ENCODE results near the gene CUL3.
"Not testable (repeated sequence)": the region's sequence is repeated elsewhere in the genome, so short reads cannot be mapped to it uniquely, and the experiment has no call there.

The CUL3 gene

DNA sequence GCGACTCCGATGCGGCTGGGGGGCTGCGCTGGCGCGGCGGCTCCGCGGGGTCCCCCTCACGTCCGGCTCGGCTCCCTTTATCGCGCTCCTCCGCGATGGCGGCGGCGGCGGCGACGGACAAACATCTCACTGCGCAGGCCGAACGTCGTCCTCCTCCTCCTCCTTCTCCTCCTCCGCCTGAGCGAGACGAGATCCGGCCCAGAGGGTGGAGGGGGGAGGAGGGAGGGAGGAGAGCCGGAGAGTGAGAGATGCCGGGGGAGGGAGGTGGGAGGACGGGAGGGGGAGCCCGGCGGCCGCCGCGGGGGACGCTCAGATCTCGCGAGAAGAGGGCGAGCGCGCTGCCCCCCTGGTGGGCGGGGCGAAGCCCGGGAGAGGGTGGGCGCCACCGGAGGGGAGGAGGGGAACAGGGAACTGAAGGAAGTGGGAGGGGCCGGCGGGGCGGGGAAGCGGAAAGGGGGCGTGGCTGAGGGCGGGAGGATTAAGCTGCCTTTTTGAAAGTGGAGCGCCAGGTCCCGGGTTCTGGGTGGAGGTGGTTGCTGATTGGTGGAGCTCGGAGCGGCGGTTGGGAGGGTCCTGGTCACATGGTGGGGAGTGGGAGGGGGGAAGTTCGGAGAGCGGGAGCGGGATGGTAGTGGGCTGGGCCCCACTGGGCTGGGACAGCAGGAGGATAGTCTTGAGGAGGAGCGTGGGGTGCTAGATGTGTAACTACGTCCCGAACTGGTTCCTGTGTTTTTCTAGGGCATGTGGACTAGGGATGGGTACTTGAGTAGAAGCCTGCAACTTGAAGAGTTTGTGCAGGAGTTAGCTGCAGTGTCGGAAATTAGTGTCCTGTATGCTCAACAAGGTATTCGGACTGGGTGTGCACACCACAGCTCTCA, at the start of gene CUL3:
TSS of gene CUL3 (minus strand) at position 153 of the 878 bp plus-strand sequence. CDS start 354 bp downstream, outside the sequence.
- H3K4me3 ChIP-seq (ENCODE audit: low read depth in 1 of 2, low read length in 2 of 2), result peak within 1 kb of the TSS; percentile 88 to 97

DNA sequence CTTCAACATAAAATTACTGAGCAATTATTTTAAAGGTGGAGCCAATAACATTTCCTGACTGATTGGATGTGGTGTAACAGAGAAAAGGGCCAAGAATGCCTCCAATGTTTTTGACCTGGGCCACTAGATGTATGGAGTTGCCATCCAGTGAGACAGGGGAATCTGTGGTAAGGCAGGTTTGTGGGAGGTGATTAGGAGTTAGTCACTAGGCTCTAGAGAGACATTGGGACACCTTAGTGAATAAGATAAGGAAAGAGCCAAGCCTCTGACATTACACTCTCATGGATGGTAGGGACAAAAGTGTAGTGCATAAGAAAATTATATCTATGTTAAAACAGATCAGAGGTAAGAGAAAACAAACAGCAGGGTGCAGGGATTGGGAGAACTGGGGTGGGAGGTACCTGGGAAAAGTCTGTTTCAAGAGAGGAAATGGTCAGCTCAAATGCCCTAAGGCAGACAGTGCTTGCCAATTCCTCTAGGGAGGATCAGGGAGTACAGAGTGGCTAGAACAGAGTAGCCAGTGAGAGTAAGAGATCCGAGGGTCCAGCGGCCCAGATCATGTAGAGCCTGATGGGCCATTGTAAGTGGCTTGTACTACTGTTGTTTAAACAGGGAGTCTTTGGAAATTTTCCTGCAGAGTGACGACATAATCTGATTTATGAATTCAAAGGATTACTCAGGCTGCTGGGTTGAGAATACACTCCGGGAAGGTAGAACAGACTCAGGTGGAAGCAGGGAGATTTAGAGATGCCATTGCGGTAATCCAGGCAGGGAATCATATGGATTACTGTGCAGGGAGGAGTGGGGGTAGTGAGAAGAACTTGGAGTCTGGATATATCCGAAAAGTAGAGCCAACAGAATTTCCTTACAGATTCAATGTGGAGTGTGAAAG, 45.7 kb upstream of the CUL3 start:
- Histone ChIP-seq H3K27me3 (ENCODE audit: control insufficient read depth in 1 of 2, insufficient read depth in 2 of 2, low read length in 2 of 2) (no peaks in the 10 kb centered on the region), H3K9me3 (ENCODE audit: control insufficient read depth in 1 of 2, low read length in 2 of 2) (no peaks in the 10 kb centered on the region), H3K36me3 (ENCODE audit: control insufficient read depth in 1 of 2, insufficient read depth in 2 of 2, low read length in 2 of 2) (no peaks in the 10 kb centered on the region), H3K4me1 (ENCODE audit: control insufficient read depth in 1 of 2, insufficient read depth in 2 of 2, low read length in 2 of 2) (no peaks in the 10 kb centered on the region), H3K4me3 (ENCODE audit: low read depth in 1 of 2, low read length in 2 of 2) (no peak overlapping the region), H3K27ac (ENCODE audit: low read depth, low read length) (no peak overlapping the region), H3K9ac (ENCODE audit: low read depth in 1 of 2, low read length in 2 of 2) (no peak overlapping the region)

More for the DNA sequence above, at the start of gene CUL3:
- peak within 1 kb of the TSS; percentile 66 to 95 for H3K9ac ChIP-seq (ENCODE audit: low read depth in 1 of 2, low read length in 2 of 2)
- H3K36me3 ChIP-seq (ENCODE audit: control insufficient read depth in 1 of 2, insufficient read depth in 2 of 2, low read length in 2 of 2), result no peaks in the 10 kb centered on the region
- H3K9me3 ChIP-seq (ENCODE audit: control insufficient read depth in 1 of 2, low read length in 2 of 2), result no peaks in the 10 kb centered on the region
- peaks cover 19 to 21% of the 10 kb centered on the region in 2 donors for H3K4me1 ChIP-seq (ENCODE audit: control insufficient read depth in 1 of 2, insufficient read depth in 2 of 2, low read length in 2 of 2)
- H3K27me3 ChIP-seq (ENCODE audit: control insufficient read depth in 1 of 2, insufficient read depth in 2 of 2, low read length in 2 of 2), result no peaks in the 10 kb centered on the region
- H3K27ac ChIP-seq (ENCODE audit: low read depth, low read length), result peak within 1 kb of the TSS; percentile 90

GRCh38 chr2:224628416-224628815, 43.3 kb upstream of the CUL3 start:
- Histone ChIP-seq H3K4me1 (ENCODE audit: control insufficient read depth in 1 of 2, insufficient read depth in 2 of 2, low read length in 2 of 2) (no peaks in the 10 kb centered on the region), H3K36me3 (ENCODE audit: control insufficient read depth in 1 of 2, insufficient read depth in 2 of 2, low read length in 2 of 2) (no peaks in the 10 kb centered on the region), H3K4me3 (ENCODE audit: low read depth in 1 of 2, low read length in 2 of 2) (no peak overlapping the region), H3K9me3 (ENCODE audit: control insufficient read depth in 1 of 2, low read length in 2 of 2) (no peaks in the 10 kb centered on the region), H3K27me3 (ENCODE audit: control insufficient read depth in 1 of 2, insufficient read depth in 2 of 2, low read length in 2 of 2) (no peaks in the 10 kb centered on the region), H3K9ac (ENCODE audit: low read depth in 1 of 2, low read length in 2 of 2) (no peak overlapping the region), H3K27ac (ENCODE audit: low read depth, low read length) (no peak overlapping the region)

DNA sequence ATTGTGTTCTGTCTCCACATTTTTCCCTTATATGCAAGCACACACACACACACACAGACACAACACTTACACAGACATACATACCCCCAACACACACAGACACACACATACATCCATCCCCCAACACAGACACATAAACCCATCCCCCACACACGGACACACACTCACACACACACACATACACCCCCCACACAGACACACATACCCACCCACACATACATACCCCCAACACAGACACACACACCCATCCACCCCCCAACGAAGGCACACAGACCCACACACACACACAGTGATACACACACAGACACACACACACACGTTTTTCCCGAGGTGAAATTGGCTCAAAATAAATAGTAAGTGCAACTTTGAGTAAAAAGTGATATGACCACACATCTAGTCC, 41.6 kb upstream of the CUL3 start:
- Histone ChIP-seq H3K9me3 (ENCODE audit: control insufficient read depth in 1 of 2, low read length in 2 of 2) (no peaks in the 10 kb centered on the region), H3K4me1 (ENCODE audit: control insufficient read depth in 1 of 2, insufficient read depth in 2 of 2, low read length in 2 of 2) (no peaks in the 10 kb centered on the region), H3K9ac (ENCODE audit: low read depth in 1 of 2, low read length in 2 of 2) (no peak overlapping the region), H3K36me3 (ENCODE audit: control insufficient read depth in 1 of 2, insufficient read depth in 2 of 2, low read length in 2 of 2) (no peaks in the 10 kb centered on the region), H3K27ac (ENCODE audit: low read depth, low read length) (no peak overlapping the region), H3K4me3 (ENCODE audit: low read depth in 1 of 2, low read length in 2 of 2) (no peak overlapping the region), H3K27me3 (ENCODE audit: control insufficient read depth in 1 of 2, insufficient read depth in 2 of 2, low read length in 2 of 2) (no peaks in the 10 kb centered on the region)

GRCh38 chr2:224613543-224614286, 28.6 kb upstream of the CUL3 start:
- no peaks in the 10 kb centered on the region for H3K9me3 ChIP-seq (ENCODE audit: control insufficient read depth in 1 of 2, low read length in 2 of 2)
- peaks cover 0 to 4% of the 10 kb centered on the region in 2 donors for H3K4me1 ChIP-seq (ENCODE audit: control insufficient read depth in 1 of 2, insufficient read depth in 2 of 2, low read length in 2 of 2)
- H3K27ac ChIP-seq (ENCODE audit: low read depth, low read length), result no peak overlapping the region
- H3K4me3 ChIP-seq (ENCODE audit: low read depth in 1 of 2, low read length in 2 of 2), result no peak overlapping the region
- H3K36me3 ChIP-seq (ENCODE audit: control insufficient read depth in 1 of 2, insufficient read depth in 2 of 2, low read length in 2 of 2), result no peaks in the 10 kb centered on the region
- no peak overlapping the region for H3K9ac ChIP-seq (ENCODE audit: low read depth in 1 of 2, low read length in 2 of 2)
- H3K27me3 ChIP-seq (ENCODE audit: control insufficient read depth in 1 of 2, insufficient read depth in 2 of 2, low read length in 2 of 2), result no peaks in the 10 kb centered on the region

GRCh38 chr2:224612578-224612977, 27.4 kb upstream of the CUL3 start:
- peaks cover 0 to 4% of the 10 kb centered on the region in 2 donors for H3K4me1 ChIP-seq (ENCODE audit: control insufficient read depth in 1 of 2, insufficient read depth in 2 of 2, low read length in 2 of 2)
- H3K36me3 ChIP-seq (ENCODE audit: control insufficient read depth in 1 of 2, insufficient read depth in 2 of 2, low read length in 2 of 2), result no peaks in the 10 kb centered on the region
- no peak overlapping the region for H3K4me3 ChIP-seq (ENCODE audit: low read depth in 1 of 2, low read length in 2 of 2)
- H3K27ac ChIP-seq (ENCODE audit: low read depth, low read length), result no peak overlapping the region
- no peak overlapping the region for H3K9ac ChIP-seq (ENCODE audit: low read depth in 1 of 2, low read length in 2 of 2)
- no peaks in the 10 kb centered on the region for H3K27me3 ChIP-seq (ENCODE audit: control insufficient read depth in 1 of 2, insufficient read depth in 2 of 2, low read length in 2 of 2)
- H3K9me3 ChIP-seq (ENCODE audit: control insufficient read depth in 1 of 2, low read length in 2 of 2), result no peaks in the 10 kb centered on the region

DNA sequence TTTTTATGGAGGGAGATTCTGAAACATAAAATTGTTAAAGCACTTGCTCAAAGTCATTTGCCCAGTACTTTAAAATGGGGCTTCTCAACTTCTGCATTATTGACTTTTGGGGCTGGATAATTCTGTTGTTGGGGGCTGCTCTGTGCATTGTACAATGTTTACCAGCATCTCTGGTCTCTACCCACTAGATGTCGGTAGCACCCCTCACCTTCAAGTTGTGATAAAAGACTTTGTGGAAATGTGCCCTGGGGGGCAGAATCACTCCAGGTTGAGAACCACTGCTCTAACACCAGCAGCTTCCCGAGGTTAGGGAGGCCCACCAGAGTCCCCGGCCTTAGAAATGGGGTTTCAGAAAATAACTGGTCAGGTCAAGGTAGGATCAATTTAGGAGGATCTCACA, 26.8 kb upstream of the CUL3 start:
- Histone ChIP-seq H3K27me3 (ENCODE audit: control insufficient read depth in 1 of 2, insufficient read depth in 2 of 2, low read length in 2 of 2) (no peaks in the 10 kb centered on the region), H3K4me1 (ENCODE audit: control insufficient read depth in 1 of 2, insufficient read depth in 2 of 2, low read length in 2 of 2) (peaks cover 0 to 4% of the 10 kb centered on the region in 2 donors), H3K36me3 (ENCODE audit: control insufficient read depth in 1 of 2, insufficient read depth in 2 of 2, low read length in 2 of 2) (no peaks in the 10 kb centered on the region), H3K9me3 (ENCODE audit: control insufficient read depth in 1 of 2, low read length in 2 of 2) (no peaks in the 10 kb centered on the region), H3K9ac (ENCODE audit: low read depth in 1 of 2, low read length in 2 of 2) (no peak overlapping the region), H3K27ac (ENCODE audit: low read depth, low read length) (no peak overlapping the region), H3K4me3 (ENCODE audit: low read depth in 1 of 2, low read length in 2 of 2) (no peak overlapping the region)

GRCh38 chr2:224608104-224608503, 22.9 kb upstream of the CUL3 start:
- no peaks in the 10 kb centered on the region for H3K4me1 ChIP-seq (ENCODE audit: control insufficient read depth in 1 of 2, insufficient read depth in 2 of 2, low read length in 2 of 2)
- no peaks in the 10 kb centered on the region for H3K9me3 ChIP-seq (ENCODE audit: control insufficient read depth in 1 of 2, low read length in 2 of 2)
- no peak overlapping the region for H3K27ac ChIP-seq (ENCODE audit: low read depth, low read length)
- no peaks in the 10 kb centered on the region for H3K36me3 ChIP-seq (ENCODE audit: control insufficient read depth in 1 of 2, insufficient read depth in 2 of 2, low read length in 2 of 2)
- H3K9ac ChIP-seq (ENCODE audit: low read depth in 1 of 2, low read length in 2 of 2), result no peak overlapping the region
- H3K27me3 ChIP-seq (ENCODE audit: control insufficient read depth in 1 of 2, insufficient read depth in 2 of 2, low read length in 2 of 2), result no peaks in the 10 kb centered on the region
- no peak overlapping the region for H3K4me3 ChIP-seq (ENCODE audit: low read depth in 1 of 2, low read length in 2 of 2)

DNA sequence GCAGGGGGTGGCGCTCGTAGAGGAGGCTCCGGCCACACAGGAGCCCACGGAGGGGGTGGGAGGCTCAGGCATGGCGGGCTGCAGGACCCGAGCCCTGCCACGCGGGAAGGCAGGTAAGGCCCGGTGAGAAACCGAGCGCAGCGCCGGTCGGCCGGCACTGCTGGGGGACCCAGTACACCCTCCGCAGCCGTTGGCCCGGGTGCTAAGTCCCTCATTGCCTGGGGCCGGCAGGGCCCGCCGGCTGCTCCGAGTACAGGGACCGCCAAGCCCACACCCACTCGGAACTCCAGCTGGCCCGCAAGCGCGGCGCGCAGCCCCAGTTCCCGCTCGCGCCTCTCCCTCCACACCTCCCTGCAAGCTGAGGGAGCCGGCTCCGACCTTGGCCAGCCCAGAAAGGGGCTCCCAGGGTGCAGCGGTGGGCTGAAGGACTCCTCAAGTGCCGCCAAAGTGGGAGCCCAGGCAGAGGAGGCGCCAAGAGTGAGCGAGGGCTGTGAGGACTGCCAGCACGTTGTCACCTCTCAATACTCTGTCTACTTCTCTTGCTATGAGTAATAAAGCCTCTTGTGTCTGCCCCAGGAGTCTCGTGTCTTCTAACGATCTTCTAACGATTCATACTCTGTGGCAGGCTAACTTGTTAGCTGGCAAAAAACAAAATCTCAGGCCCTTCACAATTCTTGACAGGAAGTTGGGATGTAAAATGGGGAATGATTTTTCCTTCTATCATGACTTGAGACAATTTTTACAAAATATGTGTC, 18.8 kb upstream of the CUL3 start:
- not testable (repeated sequence) for H3K27me3 ChIP-seq (ENCODE audit: control insufficient read depth in 1 of 2, insufficient read depth in 2 of 2, low read length in 2 of 2); H3K9me3 ChIP-seq (ENCODE audit: control insufficient read depth in 1 of 2, low read length in 2 of 2); H3K9ac ChIP-seq (ENCODE audit: low read depth in 1 of 2, low read length in 2 of 2); H3K4me1 ChIP-seq (ENCODE audit: control insufficient read depth in 1 of 2, insufficient read depth in 2 of 2, low read length in 2 of 2); H3K4me3 ChIP-seq (ENCODE audit: low read depth in 1 of 2, low read length in 2 of 2); H3K27ac ChIP-seq (ENCODE audit: low read depth, low read length); H3K36me3 ChIP-seq (ENCODE audit: control insufficient read depth in 1 of 2, insufficient read depth in 2 of 2, low read length in 2 of 2)

Measured in duodenal mucosa (tissue), 2 donors.